Measurements from ENCODE around the gene RGS9BP.
"Not testable (repeated sequence)": the region's sequence is repeated elsewhere in the genome, so short reads cannot be mapped to it uniquely, and the experiment has no call there.

DNA sequence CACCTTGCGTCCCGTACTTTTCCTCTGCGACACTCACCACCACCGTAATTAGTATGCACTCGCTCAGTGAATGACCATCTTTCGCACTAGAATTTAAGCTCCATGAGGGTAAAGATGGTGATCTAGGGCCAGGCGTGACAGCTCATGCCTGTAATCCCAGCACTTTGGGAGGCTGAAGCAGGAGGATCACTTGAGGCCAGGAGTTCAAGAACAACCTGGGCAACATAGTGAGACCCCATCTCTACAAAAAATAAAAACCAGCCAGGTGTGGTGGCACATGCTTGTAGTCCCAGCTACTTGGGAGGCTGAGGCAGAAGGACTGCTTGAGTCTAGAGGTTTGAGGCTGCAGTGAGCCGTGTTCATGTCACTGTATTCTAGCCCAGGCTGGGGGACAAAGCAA lies 19.3 kb upstream of the RGS9BP start:
- not testable (repeated sequence) for TF ChIP-seq ZBTB40 (IDR thresholded peaks at IDR 0.05; ENCODE audit: borderline replicate concordance); NRF1 (conservative IDR thresholded peaks at IDR 0.05; ENCODE audit: low read depth, low read length); RAD21 (IDR thresholded peaks at IDR 0.05; ENCODE audit: insufficient read depth, low read depth, low read length)
- TF ChIP-seq, protein P1, sequence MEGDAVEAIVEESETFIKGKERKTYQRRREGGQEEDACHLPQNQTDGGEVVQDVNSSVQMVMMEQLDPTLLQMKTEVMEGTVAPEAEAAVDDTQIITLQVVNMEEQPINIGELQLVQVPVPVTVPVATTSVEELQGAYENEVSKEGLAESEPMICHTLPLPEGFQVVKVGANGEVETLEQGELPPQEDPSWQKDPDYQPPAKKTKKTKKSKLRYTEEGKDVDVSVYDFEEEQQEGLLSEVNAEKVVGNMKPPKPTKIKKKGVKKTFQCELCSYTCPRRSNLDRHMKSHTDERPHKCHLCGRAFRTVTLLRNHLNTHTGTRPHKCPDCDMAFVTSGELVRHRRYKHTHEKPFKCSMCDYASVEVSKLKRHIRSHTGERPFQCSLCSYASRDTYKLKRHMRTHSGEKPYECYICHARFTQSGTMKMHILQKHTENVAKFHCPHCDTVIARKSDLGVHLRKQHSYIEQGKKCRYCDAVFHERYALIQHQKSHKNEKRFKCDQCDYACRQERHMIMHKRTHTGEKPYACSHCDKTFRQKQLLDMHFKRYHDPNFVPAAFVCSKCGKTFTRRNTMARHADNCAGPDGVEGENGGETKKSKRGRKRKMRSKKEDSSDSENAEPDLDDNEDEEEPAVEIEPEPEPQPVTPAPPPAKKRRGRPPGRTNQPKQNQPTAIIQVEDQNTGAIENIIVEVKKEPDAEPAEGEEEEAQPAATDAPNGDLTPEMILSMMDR (IDR thresholded peaks at IDR 0.05 in 2 of 3, conservative IDR thresholded peaks at IDR 0.05 in 1 of 3; ENCODE audit: control insufficient read depth in 2 of 3, extremely low read depth in 1 of 3, insufficient read depth in 1 of 3, low read depth in 3 of 3, low read length in 3 of 3), result not testable (repeated sequence)
